ENCODE results near the gene RGS13. TPM values are rescaled to one million over a fixed set of nuclear protein-coding genes. Genes with fewer than 3 reads are reported as not detected.

Gene RGS13
- total RNA-seq, 1 donor from 2014 or later = not detected

DNA sequence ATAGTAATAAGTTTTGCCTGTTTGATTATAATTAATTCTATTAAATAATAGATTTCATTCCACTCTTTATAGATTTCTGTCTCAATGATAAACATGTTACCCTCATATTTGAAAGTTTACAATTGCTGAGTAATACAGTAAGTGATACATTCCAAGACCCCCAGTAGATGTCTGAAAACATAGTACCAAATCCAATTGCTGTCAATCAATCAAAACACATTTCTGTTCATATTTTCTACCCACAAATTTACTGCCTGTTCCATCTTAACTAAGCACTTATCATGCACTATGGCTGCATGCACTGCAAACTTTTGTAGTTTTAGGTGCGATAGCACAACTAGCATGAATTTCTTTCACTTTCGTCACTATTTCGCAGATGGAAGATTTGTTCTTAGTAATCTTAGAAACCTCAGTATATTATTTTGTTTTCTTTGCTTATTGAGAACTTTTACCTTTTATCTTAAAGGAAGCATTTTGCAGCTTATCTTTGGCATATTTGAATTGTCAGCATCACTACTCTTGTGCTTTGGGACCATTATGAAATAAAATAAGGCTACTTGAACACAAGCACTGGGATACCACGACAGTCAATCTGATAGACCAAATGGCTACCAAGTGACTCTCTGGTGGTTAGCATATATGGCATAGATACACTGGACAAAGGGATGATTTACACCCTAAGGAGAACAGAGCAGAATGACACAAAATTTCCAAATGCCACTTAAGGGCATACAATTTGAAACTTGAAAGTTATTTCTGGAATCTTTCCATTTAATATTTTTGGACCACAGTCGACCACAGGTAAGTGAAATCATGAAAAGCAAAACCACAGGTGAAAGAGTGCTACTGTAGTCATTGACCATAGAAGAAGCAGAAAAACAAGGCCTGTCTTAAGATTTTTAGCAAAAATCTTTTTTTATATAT lies 67.6 kb downstream of the RGS13 start:
- FAIRE-seq (no peak), DNase-seq (ENCODE audit: low read depth) (no peak)

DNA sequence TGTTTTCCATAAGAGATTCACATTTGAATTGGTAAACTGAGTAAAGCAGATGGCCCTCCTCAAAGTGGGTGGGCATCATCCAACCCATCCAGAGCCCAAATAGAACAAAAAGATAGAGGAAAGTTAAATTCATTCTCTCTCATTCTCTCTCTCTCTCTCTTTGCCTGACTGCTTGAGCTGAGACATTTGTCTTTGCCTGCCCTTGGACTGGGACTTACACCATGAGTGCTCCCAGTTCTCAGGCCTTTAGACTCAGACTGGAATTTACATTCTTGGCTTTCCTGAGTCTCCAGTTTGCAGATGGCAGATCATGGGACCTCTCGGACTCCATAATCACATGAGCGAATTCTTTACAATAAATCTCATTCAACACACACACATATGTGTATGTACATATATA lies 69.6 kb downstream of the RGS13 start:
- no peak overlapping the region for H3K4me2 ChIP-seq (ENCODE audit: low read length)
- Mint-ChIP-seq H3K4me3 (ENCODE audit: unreplicated experiment) (no peak overlapping the region), H3K27me3 (ENCODE audit: low read depth, unreplicated experiment) (no peaks in the 10 kb centered on the region), H3K9me3 (ENCODE audit: unreplicated experiment) (no peaks in the 10 kb centered on the region), H3K27ac (ENCODE audit: unreplicated experiment) (no peak overlapping the region), H3K4me1 (ENCODE audit: low read depth, unreplicated experiment) (peaks cover 14% of the 10 kb centered on the region), H3K36me3 (ENCODE audit: low read depth, unreplicated experiment) (no peaks in the 10 kb centered on the region)
- TF ChIP-seq EZH2 (IDR thresholded peaks at IDR 0.05; ENCODE audit: insufficient read depth, low read length) = no peak
- TF ChIP-seq CTCF (IDR thresholded peaks at IDR 0.05; ENCODE audit: insufficient read depth, low read depth, low read length) = no peak
- no peaks in the 10 kb centered on the region for H4K20me1 ChIP-seq (ENCODE audit: insufficient read depth, low read length)
- H3K4me3 ChIP-seq (ENCODE audit: insufficient read depth, low read depth, low read length) = no peak overlapping the region
- no peak overlapping the region for H3K9ac ChIP-seq (ENCODE audit: low read length)
- DNase-seq (ENCODE audit: low read depth) (no peak), FAIRE-seq (no peak)
- H3K79me2 ChIP-seq (ENCODE audit: insufficient read depth, low read length) = no peaks in the 10 kb centered on the region
- no peaks in the 10 kb centered on the region for H3K9me3 ChIP-seq (ENCODE audit: insufficient read depth, low read depth, low read length)
- H3K4me1 ChIP-seq (ENCODE audit: insufficient read depth, low read length) = peaks cover 22% of the 10 kb centered on the region
- no peaks in the 10 kb centered on the region for H3K27me3 ChIP-seq (ENCODE audit: insufficient read depth, low read length)
- H3K36me3 ChIP-seq (ENCODE audit: insufficient read depth, low read length) = no peaks in the 10 kb centered on the region
- no peak overlapping the region for H3K27ac ChIP-seq (ENCODE audit: low read depth, low read length)
- H2AFZ ChIP-seq (ENCODE audit: low read depth, low read length) = no peak overlapping the region

More for the DNA sequence above, 67.6 kb downstream of the RGS13 start:
- H3K9me3 Mint-ChIP-seq (ENCODE audit: unreplicated experiment) = no peaks in the 10 kb centered on the region
- no peak overlapping the region for H3K9ac ChIP-seq (ENCODE audit: low read length)
- no peaks in the 10 kb centered on the region for H3K27me3 ChIP-seq (ENCODE audit: insufficient read depth, low read length)
- no peak overlapping the region for H3K27ac Mint-ChIP-seq (ENCODE audit: unreplicated experiment)
- no peaks in the 10 kb centered on the region for H3K36me3 Mint-ChIP-seq (ENCODE audit: low read depth, unreplicated experiment)
- no peak for TF ChIP-seq EZH2 (IDR thresholded peaks at IDR 0.05; ENCODE audit: insufficient read depth, low read length)
- no peak for TF ChIP-seq CTCF (IDR thresholded peaks at IDR 0.05; ENCODE audit: insufficient read depth, low read depth, low read length)
- H3K4me1 ChIP-seq (ENCODE audit: insufficient read depth, low read length) = peaks cover 23% of the 10 kb centered on the region
- no peak overlapping the region for H2AFZ ChIP-seq (ENCODE audit: low read depth, low read length)
- no peaks in the 10 kb centered on the region for H3K9me3 ChIP-seq (ENCODE audit: insufficient read depth, low read depth, low read length)
- peaks cover 22% of the 10 kb centered on the region for H3K4me1 Mint-ChIP-seq (ENCODE audit: low read depth, unreplicated experiment)
- H3K4me3 ChIP-seq (ENCODE audit: insufficient read depth, low read depth, low read length) = no peak overlapping the region
- no peak overlapping the region for H3K4me3 Mint-ChIP-seq (ENCODE audit: unreplicated experiment)
- no peak overlapping the region for H3K4me2 ChIP-seq (ENCODE audit: low read length)
- no peaks in the 10 kb centered on the region for H3K27me3 Mint-ChIP-seq (ENCODE audit: low read depth, unreplicated experiment)
- no peaks in the 10 kb centered on the region for H4K20me1 ChIP-seq (ENCODE audit: insufficient read depth, low read length)
- H3K36me3 ChIP-seq (ENCODE audit: insufficient read depth, low read length) = no peaks in the 10 kb centered on the region
- no peaks in the 10 kb centered on the region for H3K79me2 ChIP-seq (ENCODE audit: insufficient read depth, low read length)
- no peak overlapping the region for H3K27ac ChIP-seq (ENCODE audit: low read depth, low read length)

GRCh38 chr1:192706936-192707335 lies 71.0 kb downstream of the RGS13 start:
- H3K4me2 ChIP-seq (ENCODE audit: low read length) = no peak overlapping the region
- no peaks in the 10 kb centered on the region for H3K27me3 Mint-ChIP-seq (ENCODE audit: low read depth, unreplicated experiment)
- H3K27ac ChIP-seq (ENCODE audit: low read depth, low read length) = no peak overlapping the region
- peaks cover 12% of the 10 kb centered on the region for H3K4me1 ChIP-seq (ENCODE audit: insufficient read depth, low read length)
- H4K20me1 ChIP-seq (ENCODE audit: insufficient read depth, low read length) = no peaks in the 10 kb centered on the region
- no peaks in the 10 kb centered on the region for H3K27me3 ChIP-seq (ENCODE audit: insufficient read depth, low read length)
- peaks cover 6% of the 10 kb centered on the region for H3K4me1 Mint-ChIP-seq (ENCODE audit: low read depth, unreplicated experiment)
- no peak for TF ChIP-seq CTCF (IDR thresholded peaks at IDR 0.05; ENCODE audit: insufficient read depth, low read depth, low read length)
- TF ChIP-seq EZH2 (IDR thresholded peaks at IDR 0.05; ENCODE audit: insufficient read depth, low read length) = no peak
- H3K36me3 ChIP-seq (ENCODE audit: insufficient read depth, low read length) = no peaks in the 10 kb centered on the region
- no peaks in the 10 kb centered on the region for H3K9me3 Mint-ChIP-seq (ENCODE audit: unreplicated experiment)
- H3K9ac ChIP-seq (ENCODE audit: low read length) = no peak overlapping the region
- no peak overlapping the region for H2AFZ ChIP-seq (ENCODE audit: low read depth, low read length)
- H3K79me2 ChIP-seq (ENCODE audit: insufficient read depth, low read length) = no peaks in the 10 kb centered on the region
- no peak overlapping the region for H3K4me3 Mint-ChIP-seq (ENCODE audit: unreplicated experiment)
- H3K4me3 ChIP-seq (ENCODE audit: insufficient read depth, low read depth, low read length) = no peak overlapping the region
- FAIRE-seq = no peak
- no peaks in the 10 kb centered on the region for H3K9me3 ChIP-seq (ENCODE audit: insufficient read depth, low read depth, low read length)
- no peaks in the 10 kb centered on the region for H3K36me3 Mint-ChIP-seq (ENCODE audit: low read depth, unreplicated experiment)
- H3K27ac Mint-ChIP-seq (ENCODE audit: unreplicated experiment) = no peak overlapping the region
- DNase-seq (ENCODE audit: low read depth) = peak; percentile 63

Measured in astrocyte (in vitro differentiated cells and primary cell).